LNCaP clone FGC (cell line): ENCODE measurements around the gene PEG3.
"Not testable (repeated sequence)": the region's sequence is repeated elsewhere in the genome, so short reads cannot be mapped to it uniquely, and the experiment has no call there.

Experiments
- DNase-seq: peaks from one replicate; pipeline ENCODE4 v3.0.0-alpha.2; 2011; ENCODE audit warnings: low read depth
- H3K4me3 ChIP-seq: 2 replicates; pipeline ENCODE4 v1.5.1; 2011; ENCODE audit warnings: mild to moderate bottlenecking, low read depth, low read length, control low read depth
- TF ChIP-seq, protein P1 (sequence below): IDR thresholded peaks from 2 replicates; pipeline ENCODE4 v1.5.1; 2012; ENCODE audit warnings: mild to moderate bottlenecking; ENCODE audit not compliant: control insufficient read depth, insufficient read depth; ENCODE audit errors: extremely low read depth

Gene PEG3

DNA sequence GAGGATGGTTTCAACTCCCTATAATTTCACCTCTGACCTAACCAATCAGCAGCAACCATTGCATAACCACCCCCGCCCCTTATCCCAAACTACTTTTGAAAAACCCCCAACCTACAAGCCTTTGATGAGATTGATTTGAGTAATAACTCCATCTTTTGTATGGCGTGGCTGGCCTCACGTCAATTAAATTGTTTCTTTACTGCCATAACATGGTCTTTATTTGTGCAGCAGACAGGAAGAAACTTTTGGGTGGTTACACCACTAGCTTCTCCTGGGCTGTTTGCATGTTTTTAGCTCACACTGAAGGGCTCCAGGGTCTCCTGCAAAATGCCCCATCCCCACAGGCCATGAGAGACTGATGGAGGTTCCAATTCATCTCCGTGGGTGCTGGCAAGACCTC is 34.0 kb upstream of the PEG3 start:
- no peak for DNase-seq
- no peak overlapping the region for H3K4me3 ChIP-seq
- TF ChIP-seq, protein P1, sequence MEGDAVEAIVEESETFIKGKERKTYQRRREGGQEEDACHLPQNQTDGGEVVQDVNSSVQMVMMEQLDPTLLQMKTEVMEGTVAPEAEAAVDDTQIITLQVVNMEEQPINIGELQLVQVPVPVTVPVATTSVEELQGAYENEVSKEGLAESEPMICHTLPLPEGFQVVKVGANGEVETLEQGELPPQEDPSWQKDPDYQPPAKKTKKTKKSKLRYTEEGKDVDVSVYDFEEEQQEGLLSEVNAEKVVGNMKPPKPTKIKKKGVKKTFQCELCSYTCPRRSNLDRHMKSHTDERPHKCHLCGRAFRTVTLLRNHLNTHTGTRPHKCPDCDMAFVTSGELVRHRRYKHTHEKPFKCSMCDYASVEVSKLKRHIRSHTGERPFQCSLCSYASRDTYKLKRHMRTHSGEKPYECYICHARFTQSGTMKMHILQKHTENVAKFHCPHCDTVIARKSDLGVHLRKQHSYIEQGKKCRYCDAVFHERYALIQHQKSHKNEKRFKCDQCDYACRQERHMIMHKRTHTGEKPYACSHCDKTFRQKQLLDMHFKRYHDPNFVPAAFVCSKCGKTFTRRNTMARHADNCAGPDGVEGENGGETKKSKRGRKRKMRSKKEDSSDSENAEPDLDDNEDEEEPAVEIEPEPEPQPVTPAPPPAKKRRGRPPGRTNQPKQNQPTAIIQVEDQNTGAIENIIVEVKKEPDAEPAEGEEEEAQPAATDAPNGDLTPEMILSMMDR = no peak

DNA sequence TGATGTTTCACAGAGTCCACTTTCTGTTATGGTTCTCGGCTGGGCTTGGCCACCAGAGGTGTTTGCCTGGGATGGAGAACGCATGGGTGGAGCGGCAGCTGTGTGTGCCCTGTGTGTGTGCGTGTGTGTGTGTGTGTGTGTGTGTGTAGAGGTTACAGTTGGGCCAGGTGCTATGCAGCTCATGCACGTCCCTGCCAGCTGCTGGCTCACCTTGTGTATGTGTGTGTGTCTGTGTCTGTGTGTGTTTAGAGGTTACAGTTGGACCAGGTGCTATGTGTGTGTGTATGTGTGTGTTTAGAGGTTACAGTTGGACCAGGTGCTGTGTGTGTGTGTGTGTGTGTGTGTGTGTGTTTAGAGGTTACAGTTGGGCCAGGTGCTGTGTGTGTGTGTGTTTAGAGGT is 33.0 kb upstream of the PEG3 start:
- no peak for DNase-seq
- no peak overlapping the region for H3K4me3 ChIP-seq
- TF ChIP-seq, protein P1 = no peak

DNA sequence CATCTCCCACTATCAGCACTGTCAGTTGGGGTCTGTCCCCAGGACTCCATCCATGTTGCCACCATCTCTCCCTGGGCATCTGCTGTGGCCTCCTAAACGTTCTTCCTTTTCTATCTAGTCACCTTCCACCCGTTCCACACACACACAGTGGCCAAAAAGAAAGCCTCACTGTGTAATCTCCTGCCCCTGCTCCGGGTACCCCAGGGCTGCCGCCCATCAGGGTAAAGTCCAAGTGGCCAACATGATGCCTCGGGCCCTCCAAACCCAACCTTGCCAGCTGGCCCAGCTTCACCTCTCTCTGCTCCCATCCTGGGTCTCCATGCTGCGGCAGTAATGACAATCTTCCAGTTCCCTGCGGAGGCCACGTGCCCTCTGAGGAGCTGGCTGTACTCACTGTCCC is 29.4 kb upstream of the PEG3 start:
- TF ChIP-seq, protein P1 = no peak
- DNase-seq = no peak
- no peak overlapping the region for H3K4me3 ChIP-seq

DNA sequence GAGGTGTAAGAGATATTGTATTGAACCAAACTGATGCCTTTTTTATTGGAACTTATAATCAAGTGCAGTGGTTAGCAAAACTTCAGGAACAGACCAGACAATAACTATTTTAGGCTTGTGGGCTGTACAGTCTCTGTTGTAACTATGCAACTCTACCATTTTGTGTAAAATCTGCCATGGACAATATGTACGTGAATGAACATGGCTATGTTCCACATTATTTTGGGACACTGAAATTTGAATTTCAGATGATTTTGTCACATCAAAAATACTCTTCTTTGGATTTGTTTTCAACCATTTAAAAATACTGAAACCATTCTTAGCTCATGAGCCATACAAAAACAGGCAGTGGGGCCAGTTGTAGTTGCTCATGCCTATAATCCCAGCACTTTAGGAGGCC is 27.9 kb upstream of the PEG3 start:
- no peak overlapping the region for H3K4me3 ChIP-seq
- DNase-seq = no peak
- TF ChIP-seq, protein P1 = no peak

DNA sequence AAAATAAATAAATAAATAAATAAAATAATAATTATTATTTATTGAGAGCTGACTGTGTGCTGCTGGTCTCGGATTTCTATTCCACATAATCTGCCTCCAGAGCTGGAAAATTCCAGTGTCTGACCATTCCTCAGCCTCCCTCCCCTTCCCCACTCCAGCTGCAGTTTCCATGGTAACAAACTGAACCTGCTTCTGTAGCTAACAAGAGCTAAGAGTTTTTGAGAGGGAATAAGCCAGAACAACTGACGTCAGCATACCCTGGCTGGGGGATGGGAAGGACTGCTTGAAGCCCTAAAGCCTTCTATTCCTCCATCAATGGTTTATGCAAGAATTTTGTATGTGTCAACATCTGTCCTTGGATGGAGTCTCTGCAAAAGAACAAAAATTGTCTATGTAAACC is 26.0 kb upstream of the PEG3 start:
- TF ChIP-seq, protein P1 = no peak
- DNase-seq = no peak
- H3K4me3 ChIP-seq = no peak overlapping the region

DNA sequence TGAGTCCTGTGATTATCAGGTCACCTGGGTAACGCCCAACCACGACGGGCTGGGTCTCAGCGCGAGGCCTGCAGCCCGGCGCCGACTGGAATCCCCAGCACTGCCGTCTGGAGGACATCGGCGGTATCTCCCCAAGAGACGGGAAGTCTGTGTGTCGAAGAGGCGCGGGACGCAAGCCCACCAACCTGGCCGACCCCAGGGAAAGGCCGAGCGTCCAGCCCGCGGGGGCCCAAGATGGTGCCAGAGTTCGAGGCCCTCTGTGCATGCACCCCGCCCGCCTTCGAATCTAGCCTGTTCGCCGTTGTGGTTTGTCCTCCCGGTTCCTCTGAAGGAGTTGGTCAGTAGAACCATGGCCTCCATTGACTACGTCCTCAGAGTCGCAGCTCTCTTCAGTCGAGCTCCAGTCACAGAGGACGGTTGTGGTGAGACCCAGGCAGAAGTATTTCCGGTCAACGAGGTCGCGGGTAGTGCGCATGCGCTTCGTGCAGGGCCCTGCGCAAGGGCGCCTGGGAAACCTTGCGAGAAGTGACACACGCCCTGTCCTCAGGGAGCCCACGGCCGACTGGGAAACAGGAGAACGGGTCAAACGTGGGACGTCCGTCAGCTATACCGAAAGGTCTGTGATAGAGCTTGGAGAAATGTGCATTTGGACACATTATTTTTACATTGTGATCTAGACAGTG is 24.1 kb upstream of the PEG3 start:
- H3K4me3 ChIP-seq = no peak overlapping the region
- no peak for DNase-seq
- TF ChIP-seq, protein P1 = no peak

DNA sequence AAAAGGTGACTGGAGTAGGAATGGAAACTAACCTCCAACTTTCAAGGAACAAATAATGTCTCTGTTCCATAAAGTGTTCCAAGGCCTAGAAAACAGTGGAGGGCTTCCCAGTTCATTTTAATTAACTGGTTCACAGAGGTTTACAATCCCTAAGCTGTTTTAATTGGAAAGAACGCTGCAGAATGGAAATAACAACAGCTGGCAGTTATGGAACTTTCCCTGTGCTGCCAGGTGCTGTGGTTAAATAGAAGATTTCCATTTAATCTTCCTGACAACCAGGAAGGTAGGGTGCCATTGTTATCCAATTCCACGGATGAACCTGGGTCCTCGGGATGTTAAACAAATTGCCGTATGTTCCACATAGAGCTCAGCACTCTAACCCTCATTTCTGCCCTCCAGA is 22.2 kb upstream of the PEG3 start:
- H3K4me3 ChIP-seq = no peak overlapping the region
- no peak for DNase-seq
- TF ChIP-seq, protein P1 = no peak

DNA sequence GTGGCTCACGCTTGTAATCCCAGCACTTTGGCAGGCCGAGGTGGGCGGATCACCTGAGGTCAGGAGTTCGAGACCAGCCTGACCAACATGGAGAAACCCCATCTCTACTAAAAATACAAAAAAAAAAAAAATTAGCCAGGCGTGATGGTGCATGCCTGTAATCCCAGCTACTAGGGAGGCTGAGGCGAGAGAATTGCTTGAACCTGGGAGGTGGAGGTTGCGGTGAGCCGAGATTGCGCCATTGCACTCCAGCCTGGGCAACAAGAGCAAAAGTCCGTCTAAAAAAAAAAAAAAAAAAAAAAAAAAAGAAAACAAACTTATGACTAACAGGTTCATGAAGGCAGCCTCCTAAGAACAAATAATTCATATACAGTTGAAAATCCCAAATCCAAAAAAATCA is 19.9 kb upstream of the PEG3 start:
- DNase-seq, H3K4me3 ChIP-seq: not testable (repeated sequence)
